Epithelial cell of proximal tubule (primary cell): Measurements from ENCODE around the gene ASB6. TPM values are rescaled to one million over a fixed set of nuclear protein-coding genes. Genes with fewer than 3 reads are reported as not detected.

Experiments used
- DNase-seq: peaks from one replicate; pipeline ENCODE4 v3.0.0-alpha.2; 2011; ENCODE audit warnings: low read depth
- H3K4me3 ChIP-seq: 2 replicates; pipeline ENCODE4 v1.5.1; 2011; ENCODE audit warnings: low read depth, mild to moderate bottlenecking, low read length
- total RNA-seq: library from RNA; depleted of rRNA; stranded (reverse); fragments of >200 nt; gene quantifications from 2 replicates; pipeline ENCODE4 v1.2.3, GENCODE V29; 2015
- TF ChIP-seq, protein P1 (sequence below): conservative IDR thresholded peaks from 2 replicates; pipeline ENCODE4 v1.5.1; 2012; ENCODE audit warnings: low read depth, mild to moderate bottlenecking, low read length

ASB6 gene
- total RNA-seq, 1 donor from 2014 or later: 22.3 TPM

DNA sequence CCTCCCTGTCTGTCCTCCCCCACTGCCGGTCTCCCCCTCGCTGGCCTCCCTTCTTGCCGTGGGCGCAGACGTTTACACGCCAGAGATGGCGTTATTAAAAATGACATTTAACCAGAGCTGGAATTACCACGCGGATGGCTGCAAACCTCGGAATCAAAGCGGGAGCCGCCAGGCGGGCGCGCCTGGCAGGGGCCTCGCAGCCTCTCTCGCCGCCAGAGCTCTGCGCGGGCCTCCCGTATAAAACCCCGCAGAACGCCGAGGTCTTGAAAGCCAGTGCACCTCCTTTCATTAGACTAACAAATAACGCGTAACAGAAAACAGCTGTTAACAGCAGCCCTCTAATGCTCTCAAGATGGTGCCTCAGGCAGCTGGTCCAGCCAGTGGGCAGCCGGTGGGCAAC, 33.7 kb upstream of the ASB6 start:
- TF ChIP-seq, protein P1, sequence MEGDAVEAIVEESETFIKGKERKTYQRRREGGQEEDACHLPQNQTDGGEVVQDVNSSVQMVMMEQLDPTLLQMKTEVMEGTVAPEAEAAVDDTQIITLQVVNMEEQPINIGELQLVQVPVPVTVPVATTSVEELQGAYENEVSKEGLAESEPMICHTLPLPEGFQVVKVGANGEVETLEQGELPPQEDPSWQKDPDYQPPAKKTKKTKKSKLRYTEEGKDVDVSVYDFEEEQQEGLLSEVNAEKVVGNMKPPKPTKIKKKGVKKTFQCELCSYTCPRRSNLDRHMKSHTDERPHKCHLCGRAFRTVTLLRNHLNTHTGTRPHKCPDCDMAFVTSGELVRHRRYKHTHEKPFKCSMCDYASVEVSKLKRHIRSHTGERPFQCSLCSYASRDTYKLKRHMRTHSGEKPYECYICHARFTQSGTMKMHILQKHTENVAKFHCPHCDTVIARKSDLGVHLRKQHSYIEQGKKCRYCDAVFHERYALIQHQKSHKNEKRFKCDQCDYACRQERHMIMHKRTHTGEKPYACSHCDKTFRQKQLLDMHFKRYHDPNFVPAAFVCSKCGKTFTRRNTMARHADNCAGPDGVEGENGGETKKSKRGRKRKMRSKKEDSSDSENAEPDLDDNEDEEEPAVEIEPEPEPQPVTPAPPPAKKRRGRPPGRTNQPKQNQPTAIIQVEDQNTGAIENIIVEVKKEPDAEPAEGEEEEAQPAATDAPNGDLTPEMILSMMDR: no peak
- DNase-seq: no peak
- H3K4me3 ChIP-seq: no peak overlapping the region

DNA sequence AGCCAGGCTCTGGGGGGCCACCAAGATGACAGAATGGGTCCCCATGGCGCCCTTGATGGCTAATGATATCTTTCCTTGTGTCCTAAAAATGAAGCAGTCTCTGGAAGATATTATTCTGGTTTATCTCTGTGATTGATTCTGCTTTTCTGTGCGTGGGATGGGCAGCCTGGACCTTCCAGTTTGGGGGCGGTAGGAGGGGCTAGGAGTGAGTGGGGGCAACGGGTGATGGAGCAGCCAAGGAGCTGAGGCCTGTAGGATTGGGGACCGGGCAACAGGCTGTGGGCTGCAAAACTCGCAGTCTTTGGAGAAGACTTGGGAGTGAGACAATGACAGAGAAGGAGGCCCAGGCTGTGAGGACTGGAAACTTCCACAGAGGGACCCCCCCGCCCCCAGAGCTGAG, 32.3 kb upstream of the ASB6 start:
- no peak overlapping the region for H3K4me3 ChIP-seq
- DNase-seq: no peak
- TF ChIP-seq, protein P1: no peak

DNA sequence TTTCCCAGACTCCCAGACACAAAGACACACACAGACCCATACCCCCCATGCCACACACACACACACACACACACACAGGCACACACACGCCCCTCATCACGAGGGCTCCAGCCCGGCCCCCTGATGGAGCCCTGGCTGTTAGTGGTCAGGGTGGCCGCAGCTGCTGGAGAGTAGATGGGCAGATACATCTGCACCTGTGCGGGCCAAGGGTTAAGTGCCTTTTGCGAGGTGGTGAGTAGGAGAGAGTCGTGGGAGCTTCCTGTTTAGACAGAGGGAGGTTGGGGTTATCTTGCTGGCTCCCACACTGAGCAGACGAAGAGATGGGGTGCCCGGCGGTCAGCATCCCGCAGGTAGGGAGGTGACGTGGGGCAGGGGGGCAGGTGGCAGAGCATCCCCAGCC, 31.7 kb upstream of the ASB6 start:
- TF ChIP-seq, protein P1: no peak
- H3K4me3 ChIP-seq: no peak overlapping the region
- no peak for DNase-seq

DNA sequence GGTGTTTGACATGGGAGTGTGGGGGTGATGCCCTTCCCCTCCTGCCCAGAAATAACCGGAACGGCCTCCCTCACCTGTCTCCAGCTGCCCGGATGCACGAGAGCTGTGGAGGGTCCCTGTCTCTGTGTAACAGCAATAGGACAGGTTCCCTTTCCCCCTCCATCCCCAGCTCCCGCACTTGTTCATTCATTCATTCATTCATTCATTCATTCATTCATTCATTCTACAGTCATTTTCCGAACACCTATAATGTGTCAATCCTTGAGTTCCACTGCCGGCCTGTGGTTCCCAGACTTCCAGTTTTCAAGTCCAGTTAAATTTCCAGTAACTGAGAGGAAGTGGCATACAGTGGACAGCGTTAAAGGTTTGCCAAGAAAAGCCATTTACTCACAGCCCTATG, 30.8 kb upstream of the ASB6 start:
- no peak overlapping the region for H3K4me3 ChIP-seq
- TF ChIP-seq, protein P1: no peak
- no peak for DNase-seq

DNA sequence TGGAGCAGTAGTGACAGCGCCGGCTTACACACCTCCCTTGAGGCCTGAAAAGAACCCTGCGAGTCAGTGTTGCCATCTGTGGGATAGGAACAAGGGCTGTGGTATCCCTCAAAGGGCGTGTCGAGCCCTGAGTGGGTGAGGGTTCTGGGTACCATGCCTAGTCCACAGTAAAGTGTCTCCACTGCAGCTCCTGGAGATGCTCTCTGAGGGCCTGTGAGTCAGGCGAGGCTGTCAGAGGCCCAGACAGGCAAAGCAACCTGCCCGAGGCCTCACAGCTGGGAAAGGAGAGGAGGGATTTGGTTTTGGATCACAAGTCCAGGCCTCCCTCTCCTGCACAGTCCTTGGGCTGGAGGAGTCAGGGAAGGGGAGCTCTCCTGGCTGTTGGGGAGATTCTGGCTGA, 29.6 kb upstream of the ASB6 start:
- TF ChIP-seq, protein P1: no peak
- no peak for DNase-seq

DNA sequence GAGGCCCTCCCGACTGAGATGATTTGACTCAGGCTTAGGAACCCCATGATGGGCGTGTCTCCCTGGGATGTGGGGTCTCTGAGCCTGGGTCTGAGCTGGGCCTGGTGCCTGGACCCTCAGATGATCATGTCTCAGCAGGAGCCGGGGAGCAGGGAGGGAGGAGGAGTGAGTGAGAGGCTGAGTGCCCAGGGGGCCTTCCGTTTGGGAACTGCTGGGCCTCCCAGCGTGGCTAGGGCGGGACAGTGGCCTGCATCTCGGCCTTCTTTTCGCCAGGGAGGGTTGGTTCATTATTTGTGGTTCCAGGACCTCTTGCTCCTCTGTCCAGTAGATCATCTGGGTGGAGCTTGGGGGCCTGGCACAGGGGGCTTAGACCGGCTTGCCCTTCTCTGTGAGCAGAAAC, 29.1 kb upstream of the ASB6 start:
- TF ChIP-seq, protein P1: no peak
- DNase-seq: no peak
- no peak overlapping the region for H3K4me3 ChIP-seq

More for the DNA sequence above, 29.6 kb upstream of the ASB6 start:
- H3K4me3 ChIP-seq: no peak overlapping the region

DNA sequence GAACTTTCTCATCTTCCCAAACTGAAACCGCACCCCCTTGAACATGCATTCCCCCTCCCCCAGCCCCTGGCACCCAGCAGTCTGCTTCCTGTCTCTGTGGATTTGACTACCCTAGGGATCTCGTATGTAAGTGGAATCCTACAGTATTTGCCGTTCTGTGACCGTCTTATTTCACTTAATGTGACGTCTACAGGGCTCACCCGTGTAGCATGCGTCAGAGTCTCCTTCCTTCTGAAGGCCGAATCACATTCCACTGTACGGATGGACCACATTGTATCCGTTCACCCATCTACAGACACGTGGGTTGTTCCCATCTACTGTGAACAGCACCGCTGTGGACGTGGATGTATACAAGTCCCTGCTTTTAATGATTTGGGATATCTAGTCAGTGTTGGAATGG, 28.0 kb upstream of the ASB6 start:
- no peak for DNase-seq
- no peak overlapping the region for H3K4me3 ChIP-seq
- TF ChIP-seq, protein P1: no peak
